Stimulated activated CD4-positive, alpha-beta T cell treated with anti-CD3 and anti-CD28 coated beads, Interleukin-2, amount 100 ng/mL, for 4 hours (primary cell): ENCODE measurements around the gene DIP2C.
"Not testable (repeated sequence)": the region's sequence is repeated elsewhere in the genome, so short reads cannot be mapped to it uniquely, and the experiment has no call there.

ENCODE experiments used
- DNase-seq: peaks from one replicate; pipeline ENCODE4 v3.0.0-alpha.2; 2020; ENCODE audit warnings: low read depth

Gene DIP2C

DNA sequence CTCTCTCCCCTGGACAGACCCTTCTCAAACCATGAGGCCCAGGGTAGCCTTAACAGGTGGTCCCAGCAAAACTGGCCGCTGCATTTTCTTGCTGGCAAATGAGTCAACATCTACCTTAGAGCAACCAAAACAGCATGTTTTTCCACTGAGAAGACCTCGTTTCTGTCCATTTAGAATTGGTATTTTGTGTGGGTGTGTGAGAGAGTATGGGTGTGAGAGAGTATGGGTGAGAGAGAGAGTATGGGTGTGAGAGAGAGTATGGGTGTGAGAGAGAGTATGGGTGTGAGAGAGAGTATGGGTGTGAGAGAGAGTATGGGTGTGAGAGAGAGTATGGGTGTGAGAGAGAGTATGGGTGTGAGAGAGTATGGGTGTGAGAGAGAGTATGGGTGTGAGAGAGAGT lies 157.1 kb downstream of the DIP2C start:
- not testable (repeated sequence) for DNase-seq

- no peak for DNase-seq
Measured at GRCh38 chr10:531541-531940, 157.9 kb downstream of the DIP2C start.

DNA sequence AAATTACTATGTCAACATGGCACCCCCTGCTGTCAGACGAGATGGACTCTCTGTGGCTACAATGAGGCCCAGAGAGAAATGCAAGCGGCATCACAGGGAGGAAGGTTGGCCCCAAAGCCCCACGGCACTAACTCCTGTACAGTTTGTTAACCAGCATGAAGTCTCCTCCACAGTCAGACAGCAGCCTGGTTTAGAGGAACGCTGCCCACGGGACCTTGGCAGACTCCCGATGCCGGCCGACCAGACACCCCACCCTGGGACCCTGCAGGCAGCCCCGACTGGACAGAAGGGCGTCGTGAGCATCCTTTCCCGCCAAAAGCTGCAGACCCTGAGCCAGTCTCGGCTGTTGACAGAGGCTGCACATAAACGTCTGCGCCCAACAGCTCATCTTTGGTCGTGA lies 158.8 kb downstream of the DIP2C start:
- no peak for DNase-seq

- no peak for DNase-seq
Measured at GRCh38 chr10:529468-530230, 159.8 kb downstream of the DIP2C start.

- no peak for DNase-seq
Measured at GRCh38 chr10:528173-529165, 161.0 kb downstream of the DIP2C start.

DNA sequence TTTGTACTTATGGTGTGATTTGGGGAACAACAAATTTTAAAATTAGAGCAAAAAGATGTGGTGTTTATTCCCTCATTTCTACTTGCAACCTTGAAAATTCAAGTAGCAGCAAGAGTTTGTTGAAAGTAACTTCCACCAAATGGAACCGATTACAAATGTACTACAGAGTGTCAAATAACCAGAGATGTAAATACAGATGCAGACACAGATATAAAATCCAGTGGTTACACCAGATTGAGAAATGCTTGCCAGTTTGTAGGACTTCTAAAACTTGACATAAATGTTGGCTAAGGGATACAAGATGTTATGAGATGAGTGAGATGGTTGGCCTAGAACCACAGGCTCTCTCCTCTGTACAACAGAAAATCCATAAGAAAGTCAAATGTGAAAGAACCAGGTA lies 162.1 kb downstream of the DIP2C start:
- no peak for DNase-seq

DNA sequence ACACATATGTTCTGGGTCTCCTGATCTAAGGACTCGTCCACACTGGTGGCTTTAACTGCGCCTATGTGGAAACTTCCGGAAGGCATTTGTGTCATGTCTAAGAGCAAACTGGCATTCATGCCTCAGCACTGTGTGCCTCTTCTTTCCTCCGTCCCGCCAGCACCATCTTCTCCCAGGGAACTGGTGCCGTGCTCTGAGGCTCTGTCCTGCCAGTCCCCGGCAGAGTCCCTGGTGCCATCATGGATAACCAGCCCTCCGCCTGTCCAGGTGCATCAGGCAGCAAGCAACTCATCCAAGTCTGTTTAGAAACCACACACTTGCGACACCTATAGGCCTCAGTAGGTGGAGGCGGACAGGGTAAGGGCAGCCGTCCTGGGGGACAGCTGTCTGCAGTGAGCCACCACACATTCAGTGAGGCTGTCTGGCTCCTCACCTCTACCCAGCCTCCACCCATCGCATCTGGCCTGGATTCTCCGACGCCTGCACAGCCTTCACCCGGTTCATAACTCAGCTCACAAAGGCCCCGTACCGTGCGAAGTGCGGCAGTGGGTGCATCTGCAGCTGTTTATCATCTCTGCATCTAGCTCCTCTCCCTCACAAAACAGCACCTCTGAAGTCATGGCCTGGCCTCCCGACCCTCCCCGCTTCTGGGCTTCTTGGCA lies 162.7 kb downstream of the DIP2C start:
- DNase-seq, result no peak

- no peak for DNase-seq
Measured at GRCh38 chr10:525565-526315, 163.7 kb downstream of the DIP2C start.

GRCh38 chr10:523925-524324 lies 165.5 kb downstream of the DIP2C start:
- no peak for DNase-seq

DNA sequence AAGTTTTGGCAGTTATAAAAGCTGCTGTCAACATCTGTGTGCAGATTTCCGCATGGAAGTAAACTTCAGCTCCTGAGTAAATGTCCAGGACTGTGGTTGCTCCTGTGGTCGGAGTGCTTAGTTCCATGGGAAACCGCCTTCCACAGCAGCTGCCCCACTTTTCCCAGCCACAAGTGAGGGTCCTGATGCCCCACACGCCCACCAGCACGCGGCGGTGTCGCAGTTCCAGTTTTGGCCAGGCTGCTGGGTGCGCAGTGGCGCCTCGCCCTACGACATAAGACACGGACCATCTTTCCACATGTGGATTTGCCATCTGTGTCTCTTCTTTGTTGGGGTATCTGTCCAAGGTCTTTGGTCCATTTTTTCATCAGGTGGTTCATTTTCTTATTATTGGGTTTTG lies 167.1 kb downstream of the DIP2C start:
- DNase-seq, result no peak

- no peak for DNase-seq
Measured at GRCh38 chr10:521261-522250, 167.9 kb downstream of the DIP2C start.

GRCh38 chr10:520402-520787 lies 169.1 kb downstream of the DIP2C start:
- no peak for DNase-seq

DNA sequence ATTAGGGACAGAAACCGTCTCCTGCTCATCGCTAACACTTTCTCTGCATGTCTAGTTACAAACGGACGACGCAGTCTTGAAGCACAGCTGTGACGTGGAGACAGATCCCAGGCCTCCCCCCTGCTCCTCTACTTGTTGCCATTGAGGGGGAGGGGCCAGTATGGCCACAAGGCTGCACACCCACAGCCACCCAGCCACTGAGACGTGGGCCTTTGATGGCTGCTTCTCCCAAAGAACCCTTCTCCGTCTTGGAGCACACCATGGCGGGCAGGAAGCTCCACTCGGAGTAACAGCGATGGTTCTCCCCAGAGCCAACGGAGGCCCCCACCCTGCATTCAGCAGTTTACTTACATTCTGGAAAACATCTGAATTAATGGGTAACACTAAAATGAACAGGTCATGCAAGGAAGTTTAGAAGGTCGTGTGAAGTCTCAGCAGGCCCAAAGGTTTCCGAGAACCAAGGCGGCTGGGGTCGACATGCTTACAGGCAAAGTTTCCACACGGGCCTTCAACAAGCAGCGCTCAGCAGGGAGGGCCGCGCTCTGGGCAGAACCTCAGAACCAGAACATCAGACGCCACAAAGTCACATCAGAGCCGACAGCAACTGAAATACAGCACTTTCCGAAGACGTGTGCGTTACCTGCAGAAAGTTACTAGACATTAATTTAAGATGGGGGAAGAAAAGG lies 169.6 kb downstream of the DIP2C start:
- no peak for DNase-seq

- no peak for DNase-seq
Measured at GRCh38 chr10:519055-519715, 170.3 kb downstream of the DIP2C start.

DNA sequence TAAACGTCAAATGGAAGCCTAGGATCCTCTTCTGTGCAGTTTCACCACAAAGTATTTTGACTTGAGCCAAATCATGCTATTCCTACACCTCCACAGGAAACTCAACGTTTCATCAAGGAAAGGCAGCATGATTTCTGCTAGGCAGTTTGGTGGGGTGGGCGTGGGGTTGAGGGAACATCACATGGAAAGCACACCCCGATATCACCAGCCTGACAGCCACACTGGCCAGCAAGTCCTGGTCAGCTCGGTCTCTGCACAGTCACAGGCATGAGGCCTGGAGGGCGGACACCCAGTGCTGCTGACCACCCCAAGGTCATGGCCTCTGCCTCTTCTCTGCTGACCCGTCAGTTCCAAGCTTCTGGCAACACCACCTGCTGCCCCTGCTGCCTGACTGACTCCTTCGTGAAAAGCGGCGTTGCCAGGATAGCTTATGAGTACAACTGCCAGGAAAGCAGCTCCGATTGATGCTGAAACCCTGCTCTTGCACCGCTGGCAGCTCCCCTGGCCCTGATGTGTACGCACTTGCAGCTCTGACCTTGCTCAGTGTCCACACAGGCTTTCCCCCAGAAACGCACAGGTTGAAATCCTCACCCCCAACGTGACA lies 171.5 kb downstream of the DIP2C start:
- DNase-seq, result no peak

GRCh38 chr10:517241-517830 lies 172.1 kb downstream of the DIP2C start:
- DNase-seq, result no peak

GRCh38 chr10:516764-517163 lies 172.7 kb downstream of the DIP2C start:
- DNase-seq, result no peak

DNA sequence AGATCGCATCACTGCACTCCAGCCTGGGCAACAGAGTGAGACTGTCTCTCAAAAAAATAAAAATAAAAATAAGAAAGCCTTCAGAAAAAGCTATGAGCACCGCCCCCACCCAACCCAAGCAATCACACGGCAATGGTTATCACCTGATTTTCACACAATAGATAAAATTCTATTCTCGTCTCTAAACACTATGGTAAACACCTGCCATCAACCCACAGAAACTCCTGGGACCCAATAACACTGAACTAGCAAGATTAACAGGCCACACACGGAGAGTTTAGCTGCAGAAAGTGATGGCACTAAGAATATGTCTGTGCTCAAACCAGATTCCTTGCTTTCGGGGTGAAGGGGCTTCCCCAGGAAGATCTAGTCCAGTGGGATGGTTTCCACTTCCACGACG lies 173.8 kb downstream of the DIP2C start:
- DNase-seq, result no peak
